Prostate gland (tissue), 2 donors: ENCODE results near the gene PCDH9. TPM values are rescaled to one million over a fixed set of nuclear protein-coding genes. Genes with fewer than 3 reads are reported as not detected.
"Not testable (repeated sequence)": the region's sequence is repeated elsewhere in the genome, so short reads cannot be mapped to it uniquely, and the experiment has no call there.

Source experiments
- DNase-seq: peaks from one replicate; pipeline ENCODE4 v3.0.0-alpha.2; 2019; ENCODE audit warnings: low spot score
- H3K27ac ChIP-seq, 2 donors: fragments of 200-600 bp; sonication (generic); 2 replicates each; pipeline ENCODE4 v1.5.1; 2017 to 2019
- H3K27me3 ChIP-seq: fragments of 200-600 bp; sonication (generic); replicated peaks from 2 replicates; pipeline ENCODE4 v1.5.1; 2019; ENCODE audit not compliant: insufficient read depth
- H3K36me3 ChIP-seq, 2 donors: fragments of 200-600 bp; sonication (generic); 1 replicate in 1 of 2; 2 replicates in 1 of 2; pipeline versions ENCODE4 v1.5.1 to v1.8.1; 2017 to 2019
- H3K4me1 ChIP-seq: fragments of 200-600 bp; sonication (generic); replicated peaks from 2 replicates; pipeline ENCODE4 v1.5.1; 2019
- H3K4me3 ChIP-seq, 2 donors: fragments of 200-600 bp; sonication (generic); 2 replicates each; pipeline ENCODE4 v1.5.1; 2017 to 2019
- H3K9me3 ChIP-seq: fragments of 200-600 bp; sonication (generic); 2 replicates; pipeline ENCODE4 v1.5.1; 2017
- CTCF ChIP-seq, 4 experiments: fragments of 200-600 bp in 2 of 4; fragments of 450-650 bp in 2 of 4; sonication (generic) in 2 of 4; IDR thresholded peaks; 1 replicate in 3 of 4; 2 replicates in 1 of 4; pipeline ENCODE4 v1.5.1; 2016 to 2019; ENCODE audit warnings: antibody characterized with exemption in 4 of 4, mild to moderate bottlenecking in 2 of 4, moderate library complexity in 2 of 4
- POLR2A ChIP-seq: fragments of 450-650 bp; IDR thresholded peaks from one replicate; pipeline ENCODE4 v1.6.1; 2016; ENCODE audit warnings: antibody characterized with exemption, mild to moderate bottlenecking
- POLR2AphosphoS5 ChIP-seq: sonication (generic); formaldehyde crosslinking; IDR thresholded peaks from one replicate; pipeline ENCODE4 v1.6.1; 2017; ENCODE audit warnings: antibody characterized with exemption
- WGBS: methylation state at CpG from one replicate; pipeline ENCODE4 v1.1.5; 2018; 5-methylcytosine and 5-hydroxymethylcytosine counted together
- intact Hi-C: fragments of 100-400 bp; cut with DNase I; formaldehyde crosslinking; loops from one replicate; pipeline ENCODE4 v1.14.2; 2022
- total RNA-seq, 2 donors: library from RNA; depleted of rRNA; stranded (reverse); fragments of >200 nt; gene quantifications; one replicate each; pipeline ENCODE4 v1.1.0, GENCODE V29; 2016

PCDH9 gene
- total RNA-seq, 2 donors from 2014 or later, result 1.8 to 5.5 TPM

GRCh38 chr13:66886264-66886663 lies 343.9 kb downstream of the PCDH9 start:
- Histone ChIP-seq H3K4me1 (no peaks in the 10 kb centered on the region), H3K4me3 (no peak overlapping the region), H3K27me3 (no peaks in the 10 kb centered on the region), H3K36me3 (no peaks in the 10 kb centered on the region), H3K27ac (no peak overlapping the region), H3K9me3 (no peaks in the 10 kb centered on the region)
- TF ChIP-seq POLR2AphosphoS5, result no peak
- WGBS, result 42% methylated on average over 4 of the region's 4 CpGs
- intact Hi-C loops, result no loop called here
- no peak for DNase-seq

- H3K36me3 ChIP-seq, DNase-seq, H3K27ac ChIP-seq, intact Hi-C loops, H3K9me3 ChIP-seq, H3K4me1 ChIP-seq, H3K27me3 ChIP-seq, H3K4me3 ChIP-seq: not testable (repeated sequence)
- 79% methylated on average over 2 of the region's 2 CpGs for WGBS
Measured at GRCh38 chr13:66881170-66881569, 349.0 kb downstream of the PCDH9 start.

GRCh38 chr13:66879988-66880387 lies 350.1 kb downstream of the PCDH9 start:
- H3K27ac ChIP-seq, result no peak overlapping the region
- H3K4me1 ChIP-seq, result no peaks in the 10 kb centered on the region
- TF ChIP-seq CTCF (IDR thresholded peaks at IDR 0.05) (no peak), POLR2AphosphoS5 (no peak)
- H3K36me3 ChIP-seq, result no peaks in the 10 kb centered on the region
- DNase-seq, result no peak
- intact Hi-C loops, result no loop called here
- no peak overlapping the region for H3K4me3 ChIP-seq
- H3K9me3 ChIP-seq, result no peaks in the 10 kb centered on the region
- H3K27me3 ChIP-seq, result no peaks in the 10 kb centered on the region
- 75% methylated on average over 1 of the region's 1 CpG for WGBS

GRCh38 chr13:66875264-66875663 lies 354.9 kb downstream of the PCDH9 start:
- H3K27ac ChIP-seq, result no peak overlapping the region
- H3K4me1 ChIP-seq, result no peaks in the 10 kb centered on the region
- TF ChIP-seq POLR2A (no peak), POLR2AphosphoS5 (no peak), CTCF (IDR thresholded peaks at IDR 0.05) (no peak)
- H3K9me3 ChIP-seq, result no peaks in the 10 kb centered on the region
- no peak overlapping the region for H3K4me3 ChIP-seq
- no peak for DNase-seq
- no peaks in the 10 kb centered on the region for H3K36me3 ChIP-seq
- 54% methylated on average over 4 of the region's 4 CpGs for WGBS
- intact Hi-C loops, result no loop called here
- H3K27me3 ChIP-seq, result no peaks in the 10 kb centered on the region

- 26% methylated on average over 3 of the region's 3 CpGs for WGBS
- no peak overlapping the region for H3K4me3 ChIP-seq
Measured at GRCh38 chr13:66864627-66865026, 365.5 kb downstream of the PCDH9 start.

More at GRCh38 chr13:66864627-66865026, 365.5 kb downstream of the PCDH9 start:
- Histone ChIP-seq H3K4me1 (no peaks in the 10 kb centered on the region), H3K36me3 (no peaks in the 10 kb centered on the region), H3K27me3 (no peaks in the 10 kb centered on the region), H3K27ac (no peak overlapping the region), H3K9me3 (no peaks in the 10 kb centered on the region)
- TF ChIP-seq POLR2AphosphoS5 (no peak), POLR2A (no peak), CTCF (IDR thresholded peaks at IDR 0.05) (no peak)
- no peak for DNase-seq
- intact Hi-C loops, result no loop called here
